Fibroblast of lung (primary cell): ENCODE measurements around the gene ROBO1. TPM values are rescaled to one million over a fixed set of nuclear protein-coding genes. Genes with fewer than 3 reads are reported as not detected.

Experiments used
- DNase-seq, 2 donors: peaks; one replicate each; pipeline versions ENCODE4 v3.0.0 to v3.0.0-alpha.2; 2010; ENCODE audit warnings: low read depth in 2 of 2
- H2AFZ ChIP-seq: 2 replicates; pipeline ENCODE4 v1.5.1; 2012; ENCODE audit warnings: low read length, control low read depth, inconsistent platforms
- H3K27ac ChIP-seq: 2 replicates; pipeline ENCODE4 v1.5.1; 2011; ENCODE audit warnings: low read length, control low read depth; ENCODE audit not compliant: insufficient read depth
- H3K27me3 ChIP-seq: 2 replicates; pipeline ENCODE4 v1.5.1; 2011; ENCODE audit warnings: mild to moderate bottlenecking, low read length; ENCODE audit not compliant: control insufficient read depth, insufficient read depth
- H3K36me3 ChIP-seq: 2 replicates; pipeline ENCODE4 v1.5.1; 2011; ENCODE audit warnings: low read length; ENCODE audit not compliant: control insufficient read depth, insufficient read depth
- H3K4me1 ChIP-seq: 2 replicates; pipeline ENCODE4 v1.5.1; 2011; ENCODE audit warnings: low read length; ENCODE audit not compliant: control insufficient read depth, insufficient read depth; ENCODE audit errors: extremely low read depth
- H3K4me2 ChIP-seq: 2 replicates; pipeline ENCODE4 v1.5.1; 2011; ENCODE audit warnings: low read length, control low read depth; ENCODE audit not compliant: insufficient read depth; ENCODE audit errors: extremely low read depth
- H3K4me3 ChIP-seq, 4 experiments: fragments of 200-600 bp in 1 of 4; sonication (generic) in 1 of 4; replicated peaks in 1 of 4; 2 replicates each; pipeline ENCODE4 v1.5.1; 2011 to 2016; ENCODE audit warnings: low read length in 4 of 4, low read depth in 3 of 4, mild to moderate bottlenecking in 3 of 4, control low read depth in 2 of 4, inconsistent platforms in 1 of 4, mixed read lengths in 1 of 4; ENCODE audit not compliant: insufficient read depth in 1 of 4; ENCODE audit errors: control extremely low read depth in 1 of 4
- H3K79me2 ChIP-seq: 2 replicates; pipeline ENCODE4 v1.5.1; 2012; ENCODE audit warnings: mild to moderate bottlenecking, low read length, inconsistent platforms; ENCODE audit not compliant: control insufficient read depth, insufficient read depth
- H3K9ac ChIP-seq: 2 replicates; pipeline ENCODE4 v1.5.1; 2011; ENCODE audit warnings: mild to moderate bottlenecking, low read length, control low read depth; ENCODE audit not compliant: insufficient read depth
- H3K9me3 ChIP-seq: 2 replicates; pipeline ENCODE4 v1.5.1; 2012; ENCODE audit warnings: low read depth, low read length; ENCODE audit not compliant: control insufficient read depth, insufficient read depth
- H4K20me1 ChIP-seq: 2 replicates; pipeline ENCODE4 v1.5.1; 2011; ENCODE audit warnings: low read length; ENCODE audit not compliant: control insufficient read depth, insufficient read depth; ENCODE audit errors: extremely low read depth
- EZH2 ChIP-seq: IDR thresholded peaks from 2 replicates; pipeline ENCODE4 v1.5.1; 2012; ENCODE audit warnings: low read length, control low read depth, mild to moderate bottlenecking; ENCODE audit errors: missing control alignments
- polyA plus RNA-seq, 2 donors: library from polyadenylated mRNA; depleted of rRNA in 1 of 2; stranded (reverse) in 1 of 2; unstranded in 1 of 2; fragments of >200 nt; gene quantifications; 2 replicates each; pipeline ENCODE4 v1.2.1, GENCODE V29; 2011 to 2012; ENCODE audit warnings: missing spikeins in 1 of 2
- total RNA-seq: library from RNA; depleted of rRNA; stranded (reverse); fragments of >200 nt; gene quantifications from 2 replicates; pipeline ENCODE4 v1.2.1, GENCODE V29; 2014
- TF ChIP-seq, protein P1 (sequence below), 2 donors: IDR thresholded peaks in 1 of 2; conservative IDR thresholded peaks in 1 of 2; 1 replicate in 1 of 2; 2 replicates in 1 of 2; pipeline ENCODE4 v1.5.1; 2011 to 2012; ENCODE audit warnings: low read length in 2 of 2, control low read depth in 1 of 2, inconsistent platforms in 1 of 2, low read depth in 1 of 2, mild to moderate bottlenecking in 1 of 2

ROBO1 gene
- total and polyA plus RNA-seq, 2 donors (not counting 1 experiment from before 2014, with no cell fraction given): 53.8 to 104 TPM

DNA sequence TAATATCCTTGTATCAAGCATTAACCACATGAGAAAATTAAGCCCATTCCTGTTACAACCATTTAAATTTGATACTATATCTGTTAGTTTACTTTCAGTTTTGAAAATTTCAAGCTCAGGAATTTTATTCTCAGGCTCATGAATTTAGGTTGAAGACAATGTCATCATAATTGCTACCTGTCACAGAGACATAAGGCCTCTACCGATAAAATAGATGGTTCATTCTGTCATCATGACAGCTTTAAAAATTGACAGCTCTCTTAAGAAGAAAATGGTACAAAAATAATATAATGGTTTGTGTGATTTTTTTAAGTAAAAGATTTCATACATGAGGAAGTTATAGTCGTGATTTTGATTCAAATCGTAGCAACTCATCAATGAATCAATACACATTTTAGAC, 1003.2 kb downstream of the ROBO1 start:
- no peaks in the 10 kb centered on the region for H3K27me3 ChIP-seq
- no peak overlapping the region for H3K4me3 ChIP-seq
- TF ChIP-seq EZH2: no peak
- TF ChIP-seq, protein P1, sequence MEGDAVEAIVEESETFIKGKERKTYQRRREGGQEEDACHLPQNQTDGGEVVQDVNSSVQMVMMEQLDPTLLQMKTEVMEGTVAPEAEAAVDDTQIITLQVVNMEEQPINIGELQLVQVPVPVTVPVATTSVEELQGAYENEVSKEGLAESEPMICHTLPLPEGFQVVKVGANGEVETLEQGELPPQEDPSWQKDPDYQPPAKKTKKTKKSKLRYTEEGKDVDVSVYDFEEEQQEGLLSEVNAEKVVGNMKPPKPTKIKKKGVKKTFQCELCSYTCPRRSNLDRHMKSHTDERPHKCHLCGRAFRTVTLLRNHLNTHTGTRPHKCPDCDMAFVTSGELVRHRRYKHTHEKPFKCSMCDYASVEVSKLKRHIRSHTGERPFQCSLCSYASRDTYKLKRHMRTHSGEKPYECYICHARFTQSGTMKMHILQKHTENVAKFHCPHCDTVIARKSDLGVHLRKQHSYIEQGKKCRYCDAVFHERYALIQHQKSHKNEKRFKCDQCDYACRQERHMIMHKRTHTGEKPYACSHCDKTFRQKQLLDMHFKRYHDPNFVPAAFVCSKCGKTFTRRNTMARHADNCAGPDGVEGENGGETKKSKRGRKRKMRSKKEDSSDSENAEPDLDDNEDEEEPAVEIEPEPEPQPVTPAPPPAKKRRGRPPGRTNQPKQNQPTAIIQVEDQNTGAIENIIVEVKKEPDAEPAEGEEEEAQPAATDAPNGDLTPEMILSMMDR (conservative IDR thresholded peaks at IDR 0.05 in 1 of 2, IDR thresholded peaks at IDR 0.05 in 1 of 2; ENCODE audit: low read depth in 1 of 2, low read length in 2 of 2): no peak
- no peaks in the 10 kb centered on the region for H3K9me3 ChIP-seq
- no peaks in the 10 kb centered on the region for H3K79me2 ChIP-seq
- H4K20me1 ChIP-seq: no peaks in the 10 kb centered on the region
- H3K9ac ChIP-seq: no peak overlapping the region
- H3K4me2 ChIP-seq: peak overlapping the region; percentile 25
- H3K36me3 ChIP-seq: no peaks in the 10 kb centered on the region
- no peak overlapping the region for H3K27ac ChIP-seq
- H2AFZ ChIP-seq: no peak overlapping the region
- H3K4me1 ChIP-seq: no peaks in the 10 kb centered on the region
- no peak for DNase-seq

DNA sequence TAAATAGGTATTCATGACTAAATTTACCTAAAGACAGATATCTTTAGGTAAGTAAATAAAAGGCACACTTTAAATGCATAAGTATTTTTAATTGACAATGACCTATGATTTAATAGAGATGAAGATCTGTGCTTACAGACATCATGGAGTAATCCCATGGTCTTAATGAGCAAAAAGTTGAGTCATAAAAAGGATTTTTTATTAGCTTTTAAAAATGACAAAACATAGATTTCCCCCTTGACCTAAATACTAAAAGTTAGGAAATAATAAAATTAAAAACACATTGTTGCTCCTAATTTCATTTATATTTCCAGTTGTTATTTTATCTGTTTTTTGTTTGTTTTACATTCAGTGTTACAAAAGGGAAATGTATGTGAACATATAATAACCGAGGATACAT, 1005.7 kb downstream of the ROBO1 start:
- Histone ChIP-seq H3K36me3 (no peaks in the 10 kb centered on the region), H4K20me1 (no peaks in the 10 kb centered on the region), H3K4me1 (no peaks in the 10 kb centered on the region), H3K9ac (no peak overlapping the region), H3K9me3 (no peaks in the 10 kb centered on the region), H3K4me2 (no peak overlapping the region), H3K27ac (no peak overlapping the region), H2AFZ (no peak overlapping the region), H3K4me3 (no peak overlapping the region), H3K79me2 (no peaks in the 10 kb centered on the region), H3K27me3 (no peaks in the 10 kb centered on the region)
- TF ChIP-seq, protein P1 (conservative IDR thresholded peaks at IDR 0.05 in 1 of 2, IDR thresholded peaks at IDR 0.05 in 1 of 2; ENCODE audit: low read depth in 1 of 2, low read length in 2 of 2): no peak
- TF ChIP-seq EZH2: no peak
- no peak for DNase-seq

DNA sequence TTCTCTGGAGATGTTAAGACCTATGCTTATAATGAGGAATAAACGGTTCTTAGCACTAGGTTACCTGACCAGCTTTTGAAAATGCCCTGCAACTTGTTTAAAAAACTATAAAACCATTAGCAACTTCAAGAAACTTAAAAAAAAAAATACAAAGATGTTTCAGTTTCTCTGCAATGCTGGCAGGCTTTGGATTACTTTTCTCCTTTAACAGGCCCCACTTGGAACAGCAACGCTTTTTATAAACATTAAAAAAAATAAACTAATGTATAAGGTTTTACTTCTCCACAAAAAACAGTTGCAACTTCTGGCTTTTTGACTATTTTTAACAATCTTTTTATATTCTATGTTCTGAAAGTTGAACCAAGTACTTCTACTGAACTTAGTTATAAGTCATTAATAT, 1006.7 kb downstream of the ROBO1 start:
- Histone ChIP-seq H3K27me3 (no peaks in the 10 kb centered on the region), H3K27ac (no peak overlapping the region), H4K20me1 (no peaks in the 10 kb centered on the region), H3K4me1 (no peaks in the 10 kb centered on the region), H3K4me2 (no peak overlapping the region), H3K9me3 (no peaks in the 10 kb centered on the region), H3K9ac (no peak overlapping the region), H3K36me3 (no peaks in the 10 kb centered on the region), H2AFZ (no peak overlapping the region), H3K79me2 (no peaks in the 10 kb centered on the region), H3K4me3 (no peak overlapping the region)
- TF ChIP-seq, protein P1 (conservative IDR thresholded peaks at IDR 0.05 in 1 of 2, IDR thresholded peaks at IDR 0.05 in 1 of 2; ENCODE audit: low read depth in 1 of 2, low read length in 2 of 2): no peak
- TF ChIP-seq EZH2: no peak
- peak in 1 of 2 donors; percentile 48 for DNase-seq
